ENCODE results near the gene CPT1B. TPM values are rescaled to one million over a fixed set of nuclear protein-coding genes. Genes with fewer than 3 reads are reported as not detected.

Gene CPT1B
- total RNA-seq: 20.6 TPM

GRCh38 chr22:50577987-50578775, at the start of gene CPT1B:
CPT1B (minus strand) TSS chr22:50578427; CDS start chr22:50577915, 512 bp downstream.

DNA sequence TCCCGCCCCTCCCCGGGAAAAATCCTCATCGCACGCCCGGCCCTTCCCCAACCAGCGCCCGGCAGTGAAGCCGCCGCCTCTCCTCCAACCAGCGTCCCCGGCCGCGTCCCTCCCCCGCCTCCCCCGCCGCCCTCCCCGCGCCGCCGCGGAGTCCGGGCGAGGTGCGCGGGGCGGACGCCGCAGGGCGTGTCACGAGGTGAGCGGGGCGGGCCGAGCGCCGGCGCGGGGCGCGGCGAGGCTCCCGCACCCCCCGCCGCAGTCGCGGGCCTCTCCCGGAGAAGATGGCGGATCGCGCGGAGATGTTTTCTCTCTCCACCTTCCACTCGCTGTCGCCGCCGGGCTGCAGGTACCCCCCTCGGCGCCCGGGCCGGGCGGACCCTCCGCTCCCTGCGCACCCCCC, 22.3 kb upstream of the CPT1B start, which contains the start of gene MAPK8IP2:
MAPK8IP2 (plus strand) TSS at position 256 of the 400 bp plus-strand sequence; CDS start at position 282, 26 bp downstream.

DNA sequence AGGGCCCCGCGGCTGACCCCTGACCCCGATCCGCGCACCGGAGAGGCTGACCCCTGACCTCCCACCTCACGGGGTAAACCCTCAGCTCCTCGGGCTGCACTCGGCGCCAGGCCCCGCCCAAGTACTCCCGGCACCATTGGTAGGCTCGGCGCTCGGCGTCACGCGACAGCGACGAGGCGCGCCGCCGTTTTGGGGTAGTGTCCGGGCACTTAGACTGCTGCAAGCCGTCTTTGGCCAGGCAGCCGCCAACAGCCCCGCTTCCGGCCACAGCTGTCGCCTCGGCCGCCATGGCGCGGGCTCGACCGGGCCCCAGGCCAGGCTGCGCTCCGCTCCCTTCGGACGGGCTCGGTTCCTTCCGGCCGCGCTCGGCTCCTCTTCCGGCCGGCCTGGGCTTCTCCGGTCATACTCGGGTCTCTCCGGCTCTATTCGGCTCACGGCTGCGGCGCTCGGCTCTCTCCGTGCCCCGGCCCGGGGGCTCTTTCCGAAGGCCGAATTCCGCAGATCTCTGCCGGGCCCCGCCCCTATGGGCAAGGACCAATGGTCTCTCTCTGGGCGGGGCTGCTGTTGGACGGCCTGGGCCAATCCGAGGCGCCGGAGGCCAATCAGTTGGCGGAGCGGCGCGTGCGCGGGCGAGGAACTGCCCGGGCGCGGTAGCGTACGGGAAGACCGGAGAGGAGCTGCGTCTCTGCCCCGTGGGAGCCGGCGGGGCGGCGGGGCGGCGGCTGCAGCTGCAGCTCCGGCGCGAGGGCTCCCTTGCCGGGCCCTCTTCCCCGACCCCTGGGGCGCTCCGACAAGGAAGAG, 4.5 kb upstream of the CPT1B start, which contains the start of gene CHKB:
CHKB (minus strand) TSS at position 357 of the 801 bp plus-strand sequence; CDS start at position 289, 68 bp downstream.

DNA sequence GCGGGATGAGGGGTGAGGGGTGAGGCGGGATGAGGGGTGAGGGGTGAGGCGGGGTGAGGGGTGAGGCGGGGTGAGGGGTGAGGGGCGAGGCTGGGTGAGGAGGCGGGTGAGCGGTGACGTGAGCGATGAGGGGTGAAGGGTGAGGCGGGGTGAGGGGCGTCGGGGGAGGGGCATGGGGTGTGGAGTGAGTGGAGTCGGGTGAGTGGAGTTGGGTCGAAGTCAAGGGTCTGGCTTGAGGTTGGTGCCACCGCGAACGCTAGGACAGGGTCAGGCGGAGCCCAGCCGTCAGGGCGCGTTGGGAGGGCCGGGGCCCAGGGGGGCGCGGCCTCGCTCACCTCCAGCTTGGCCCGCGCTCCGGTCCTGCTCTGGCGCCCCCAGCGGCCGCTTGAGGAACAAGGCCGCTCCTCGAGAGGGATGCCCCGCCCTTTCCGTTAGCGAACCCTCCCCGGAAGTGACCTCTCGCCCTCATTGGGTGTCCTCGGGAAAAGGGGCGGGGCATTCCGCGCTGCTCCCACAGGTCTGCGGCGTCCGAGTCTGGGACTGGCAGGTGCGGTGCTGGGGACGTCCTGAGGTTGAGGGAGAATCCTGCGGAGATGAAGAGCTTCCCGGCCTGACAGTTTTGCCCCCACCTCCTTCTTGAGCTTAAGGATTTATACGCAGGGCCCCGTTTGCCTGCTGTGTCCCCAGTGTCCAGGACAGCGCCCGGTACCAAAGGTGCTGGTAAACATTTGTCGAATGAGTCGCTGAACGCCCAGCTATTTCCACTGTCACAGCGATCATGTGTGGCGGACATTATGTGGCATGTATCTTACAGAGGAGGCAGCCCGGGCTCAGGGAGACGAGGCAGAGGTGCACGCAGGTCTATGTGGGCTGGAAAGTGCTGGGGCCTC, 15.5 kb downstream of the CPT1B start, which contains the start of gene SYCE3:
SYCE3 (minus strand) TSS at position 397 of the 890 bp plus-strand sequence. CDS start 6,514 bp downstream, outside the sequence.

DNA sequence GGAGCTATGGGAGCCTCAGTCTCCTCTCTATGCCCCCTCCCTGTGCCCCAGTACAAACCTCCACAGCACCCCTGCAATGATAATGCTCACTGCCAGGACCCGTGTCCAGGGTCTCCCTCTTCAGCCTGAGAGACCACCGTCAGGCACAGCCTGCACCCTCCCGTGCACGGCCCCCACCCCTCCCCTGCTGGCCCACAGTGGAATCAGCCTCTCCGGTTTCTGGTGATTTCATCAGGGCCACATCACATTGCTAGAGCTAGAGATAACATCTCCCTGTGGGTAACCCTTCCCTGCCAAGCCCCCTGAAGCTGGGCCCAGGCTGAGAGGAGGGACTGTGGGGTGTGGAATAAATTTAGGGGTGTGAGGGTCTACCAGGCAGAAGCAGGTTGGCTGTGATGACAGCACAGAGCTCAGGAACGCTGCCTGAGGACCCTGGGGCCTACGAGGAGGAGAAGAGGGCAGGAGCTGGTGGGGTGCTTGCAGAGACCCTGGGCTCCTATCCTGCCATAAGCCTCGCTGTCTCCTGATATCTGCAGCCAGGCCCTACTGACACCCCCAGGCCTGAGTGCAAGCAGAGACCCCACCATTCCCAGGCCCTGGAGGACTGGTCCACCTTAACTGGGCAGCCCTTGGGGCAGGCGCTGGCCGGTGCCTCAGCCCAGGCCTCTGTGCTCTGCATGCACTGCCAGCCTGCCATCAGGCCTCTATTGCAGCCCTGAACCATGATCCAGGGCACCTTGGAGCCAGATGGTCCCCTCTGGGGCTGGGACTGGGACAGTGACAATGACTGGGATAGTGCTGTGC, 32.5 kb downstream of the CPT1B start, which contains the start of gene KLHDC7B:
KLHDC7B (plus strand) TSS at position 378 of the 804 bp plus-strand sequence; CDS start at position 723, 345 bp downstream.

DNA sequence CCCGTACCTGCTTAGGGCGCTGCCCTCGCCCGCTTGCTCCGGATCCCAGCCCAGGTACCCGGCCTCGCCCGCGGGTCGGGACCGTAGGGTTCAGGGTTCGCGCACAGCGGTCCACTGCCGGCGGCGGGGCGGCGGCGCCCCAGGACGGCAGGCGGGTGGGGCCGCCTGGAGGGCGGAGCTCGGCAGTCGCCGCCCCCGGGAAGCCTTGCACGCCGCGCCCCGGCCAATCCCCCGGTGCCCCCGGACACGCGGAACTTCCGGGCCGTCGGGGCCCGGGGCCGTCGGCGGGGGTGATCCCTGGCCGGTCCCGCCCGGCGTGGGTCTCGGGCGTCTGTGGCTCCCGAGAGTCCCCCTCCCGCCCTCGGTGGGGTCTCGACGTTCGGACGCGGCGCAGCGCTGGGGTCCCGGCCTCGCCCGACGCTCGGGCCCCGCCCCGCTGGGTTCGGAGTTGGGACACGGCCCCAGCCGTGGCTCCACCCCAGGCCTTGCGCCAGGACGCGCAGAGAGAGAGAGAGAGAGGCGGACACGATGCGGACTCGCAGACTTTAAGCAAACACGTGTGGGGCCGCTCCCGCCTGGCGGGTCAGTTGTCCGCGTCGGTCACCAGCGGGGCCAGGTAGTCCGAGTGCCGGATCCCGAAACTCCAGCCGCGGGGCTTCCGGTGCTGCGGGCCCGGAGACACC, 48.2 kb downstream of the CPT1B start, which contains the start of gene TYMP:
TYMP (minus strand) TSS at position 116 of the 683 bp plus-strand sequence. CDS start 303 bp downstream, outside the sequence.

DNA sequence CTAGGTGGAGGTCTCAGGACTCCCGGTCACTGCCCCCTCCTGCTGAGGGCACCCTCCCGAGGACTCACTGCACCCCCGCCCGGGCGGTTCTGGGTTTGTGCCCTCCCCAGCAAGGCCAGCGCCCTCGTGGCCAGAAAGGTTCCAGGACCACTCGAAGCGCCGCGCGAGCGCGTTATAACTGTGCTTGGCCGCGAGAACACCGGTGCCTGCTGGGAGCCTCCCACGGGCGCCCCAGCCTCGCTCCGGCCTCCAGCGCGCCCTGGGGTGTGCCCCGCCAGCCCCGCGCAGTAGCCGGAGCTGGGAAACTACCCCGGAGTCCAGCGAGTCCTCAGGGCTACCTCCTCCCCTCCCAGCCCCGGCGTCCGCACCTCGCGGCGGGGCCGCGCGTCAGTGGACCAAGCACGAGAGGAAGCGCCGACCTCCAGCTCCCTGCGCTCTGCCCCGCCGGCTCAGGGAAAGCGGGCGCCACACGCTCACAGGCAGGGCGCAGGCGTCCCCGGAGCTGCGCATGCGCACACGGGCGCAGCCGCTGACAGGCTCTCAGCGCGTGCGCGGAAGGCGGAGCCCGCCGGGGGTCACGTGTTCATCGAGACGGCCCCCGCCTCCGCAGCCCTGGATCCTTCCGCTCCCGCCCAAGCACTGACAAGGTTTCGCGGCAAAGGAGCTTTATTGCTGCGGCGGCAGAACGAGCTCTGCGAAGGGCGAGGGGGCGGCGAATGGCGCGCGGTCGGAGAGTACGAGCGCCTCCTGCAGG, 52.9 kb downstream of the CPT1B start, which contains the start of gene SCO2:
SCO2 (minus strand) TSS at position 495 of the 754 bp plus-strand sequence. CDS start 1,187 bp downstream, outside the sequence.

Other genes with a start within 250 kb of the CPT1B start
- gene PPP6R2, start 235.1 kb downstream of the CPT1B start, total RNA-seq: 58.2 TPM
- gene SBF1, start 103.4 kb downstream of the CPT1B start, total RNA-seq: 56.7 TPM
- gene ADM2, start 96.9 kb downstream of the CPT1B start, total RNA-seq: 2.2 TPM
- gene MIOX, start 91.6 kb downstream of the CPT1B start, total RNA-seq: 5.4 TPM
- 48.6 TPM for gene LMF2, start 70.7 kb downstream of the CPT1B start, total RNA-seq
- gene NCAPH2, start 70.2 kb downstream of the CPT1B start, total RNA-seq: 36.1 TPM
- gene SCO2, start 52.8 kb downstream of the CPT1B start, total RNA-seq: 0.47 TPM
- gene TYMP, start 48.4 kb downstream of the CPT1B start, total RNA-seq: 11.6 TPM
- gene KLHDC7B, start 32.5 kb downstream of the CPT1B start, total RNA-seq: 0.18 TPM
- gene SYCE3, start 15.5 kb downstream of the CPT1B start, total RNA-seq: 0.58 TPM
- gene CHKB, start 4.4 kb upstream of the CPT1B start, total RNA-seq: 70.8 TPM
- 1.8 TPM for gene MAPK8IP2, start 22.4 kb upstream of the CPT1B start, total RNA-seq
- 17.6 TPM for gene ARSA, start 49.7 kb upstream of the CPT1B start, total RNA-seq
- gene SHANK3, start 94.4 kb upstream of the CPT1B start, total RNA-seq: 23.5 TPM
- 0.18 TPM for gene ACR, start 159.8 kb upstream of the CPT1B start, total RNA-seq
- gene RABL2B, start 205.2 kb upstream of the CPT1B start, total RNA-seq: 17.2 TPM